ENCODE data around the gene MAPKAP1.

The MAPKAP1 gene

DNA sequence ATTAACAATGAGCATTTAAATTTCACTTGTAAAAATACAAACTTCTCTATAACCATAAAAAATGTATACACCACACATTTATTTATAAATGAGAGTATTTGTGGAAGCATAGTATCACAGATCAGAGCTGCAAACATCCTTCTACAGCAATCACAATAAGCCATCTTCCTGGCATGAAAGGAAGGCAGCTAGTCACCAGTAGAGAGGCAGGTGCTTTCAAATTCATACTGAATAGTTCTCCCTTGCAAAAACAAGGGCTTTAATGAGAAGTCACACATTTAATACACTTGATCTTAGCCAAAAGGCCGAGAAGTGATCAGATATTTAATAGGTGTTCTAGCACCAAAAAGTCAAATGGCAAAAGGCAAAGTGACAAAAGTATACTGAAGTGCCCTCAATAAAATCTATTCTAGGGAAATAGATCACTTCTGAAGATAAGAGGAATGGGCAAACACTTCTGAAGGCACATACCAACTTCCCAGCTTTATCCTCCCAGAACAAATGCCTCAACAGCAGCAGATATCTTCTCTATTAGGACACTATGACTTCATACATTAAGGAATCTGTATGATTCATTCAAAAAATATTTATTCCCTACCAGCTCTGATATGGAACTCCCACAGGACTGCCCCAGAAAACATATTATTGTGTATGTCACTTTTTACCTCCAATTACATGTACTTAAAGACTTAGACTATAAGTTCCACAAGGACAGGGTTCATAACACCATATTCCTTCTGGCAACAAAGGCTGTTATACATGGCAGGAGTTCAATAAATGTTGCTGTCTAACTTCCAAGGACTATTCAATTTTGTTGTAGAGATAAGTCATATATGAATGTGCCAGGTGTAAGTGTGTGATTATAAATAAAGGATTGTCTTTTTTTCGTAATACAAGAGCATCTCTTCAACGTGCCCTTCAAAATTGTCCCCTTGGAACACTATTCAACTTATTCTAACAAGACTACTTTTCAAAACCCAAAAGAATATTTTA, 31.7 kb downstream of the MAPKAP1 start:
- DNase-seq (ENCODE audit: low read depth in 2 of 2), result no peak

DNA sequence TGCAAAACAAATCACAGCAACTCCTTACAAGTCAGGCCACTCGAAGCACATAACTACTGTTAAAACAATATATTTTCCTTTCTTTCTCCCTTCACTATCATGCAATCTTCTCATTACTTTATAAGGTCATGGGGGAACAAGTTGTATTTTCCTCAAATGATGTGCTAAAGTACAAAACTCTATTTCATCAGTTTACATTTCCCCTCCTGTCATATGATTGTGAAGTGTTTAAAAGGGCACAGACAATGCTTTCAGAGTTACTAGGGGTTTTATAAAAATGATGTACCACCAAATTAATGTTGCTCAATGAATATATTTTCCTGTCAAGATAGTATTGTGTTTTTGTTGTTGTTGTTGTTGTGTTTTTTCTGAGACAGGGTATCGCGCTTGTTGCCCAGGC, 34.1 kb downstream of the MAPKAP1 start:
- no peak for DNase-seq (ENCODE audit: low read depth in 2 of 2)

DNA sequence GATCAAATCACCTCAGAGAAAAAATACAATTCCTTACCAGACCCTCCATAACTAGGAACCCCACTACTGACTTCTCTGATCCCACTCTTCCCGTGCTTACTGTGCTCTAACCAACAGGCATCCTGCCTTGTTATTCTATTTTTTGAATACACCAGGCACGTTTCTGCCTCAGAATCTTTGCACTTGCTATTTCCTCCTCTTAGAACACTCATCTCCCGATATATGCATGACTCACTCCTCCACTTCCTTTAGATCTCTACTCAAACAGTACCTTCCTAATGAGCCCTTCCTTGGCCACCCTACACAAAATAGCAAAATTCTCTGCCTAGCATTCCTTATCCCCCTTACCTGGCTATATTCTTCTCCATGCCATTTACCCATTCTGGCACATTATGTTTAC, 43.9 kb downstream of the MAPKAP1 start:
- no peak for DNase-seq (ENCODE audit: low read depth in 2 of 2)

DNA sequence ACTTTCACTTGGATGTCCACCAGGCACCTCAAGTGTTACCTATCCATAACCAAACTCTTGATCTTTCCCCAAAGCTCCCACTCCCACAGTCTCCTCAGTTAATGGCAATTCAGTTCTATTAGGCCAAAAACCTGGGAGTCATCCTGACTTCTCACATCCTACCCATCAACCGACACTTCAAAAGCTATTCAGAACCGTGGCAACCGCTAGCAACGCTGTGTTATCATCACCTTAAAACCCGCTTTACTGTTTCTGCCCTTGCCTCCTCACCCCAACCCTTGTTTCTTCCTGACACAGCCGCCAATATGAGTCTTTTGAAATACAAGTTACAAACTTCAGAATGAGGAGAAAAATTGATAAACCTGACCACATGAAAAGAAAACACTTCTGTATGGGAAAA, 46.5 kb downstream of the MAPKAP1 start:
- no peak for DNase-seq (ENCODE audit: low read depth in 2 of 2)

DNA sequence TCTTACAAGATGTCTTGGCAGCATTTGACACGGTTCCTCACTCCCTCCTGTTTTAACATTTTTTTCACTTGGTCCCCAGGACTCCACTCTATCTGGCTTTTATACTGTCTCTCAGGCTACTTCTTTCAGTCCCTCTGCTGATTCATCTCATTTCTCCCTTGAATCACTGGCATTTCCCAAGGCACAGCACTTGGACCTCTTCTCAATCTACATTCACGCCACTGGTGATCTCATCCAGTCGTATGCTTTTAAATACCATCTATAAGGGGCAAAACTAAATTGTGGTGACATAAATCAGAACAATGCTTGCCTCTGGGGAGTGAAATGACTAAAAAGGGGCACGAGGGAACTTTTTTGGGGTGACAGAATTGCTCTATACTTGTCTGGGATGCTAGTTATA, 47.1 kb downstream of the MAPKAP1 start:
- DNase-seq (ENCODE audit: low read depth in 2 of 2), result no peak

DNA sequence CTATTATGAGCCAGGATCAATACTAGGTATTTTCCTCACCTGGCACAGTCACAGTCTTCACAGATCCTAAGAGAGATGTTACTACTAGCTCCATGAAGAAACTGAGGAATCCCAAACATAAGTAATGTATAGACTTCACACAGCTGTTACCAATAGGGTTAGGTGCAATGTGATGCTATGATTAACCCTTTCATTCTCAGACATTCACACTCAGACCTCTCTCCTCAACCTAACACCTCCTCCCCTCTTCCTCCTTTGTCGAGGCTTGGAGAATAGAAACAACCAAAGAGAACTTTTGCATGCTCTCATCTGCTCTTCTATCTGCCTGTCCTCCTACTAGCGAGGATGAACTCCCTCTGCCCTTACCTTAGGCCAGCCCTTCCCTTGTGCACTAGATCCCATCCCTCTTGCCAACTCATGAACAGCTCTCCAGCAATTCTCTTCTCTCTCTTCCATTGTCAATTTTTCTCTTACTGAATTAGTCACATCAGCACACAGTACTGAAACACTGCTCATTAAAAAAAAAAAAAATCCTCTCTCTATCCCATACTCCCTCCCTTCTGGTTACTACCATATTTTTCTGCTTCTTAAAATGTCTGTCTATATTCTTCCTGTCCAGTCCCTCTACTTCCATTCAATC, 47.7 kb downstream of the MAPKAP1 start:
- DNase-seq (ENCODE audit: low read depth in 2 of 2), result no peak

DNA sequence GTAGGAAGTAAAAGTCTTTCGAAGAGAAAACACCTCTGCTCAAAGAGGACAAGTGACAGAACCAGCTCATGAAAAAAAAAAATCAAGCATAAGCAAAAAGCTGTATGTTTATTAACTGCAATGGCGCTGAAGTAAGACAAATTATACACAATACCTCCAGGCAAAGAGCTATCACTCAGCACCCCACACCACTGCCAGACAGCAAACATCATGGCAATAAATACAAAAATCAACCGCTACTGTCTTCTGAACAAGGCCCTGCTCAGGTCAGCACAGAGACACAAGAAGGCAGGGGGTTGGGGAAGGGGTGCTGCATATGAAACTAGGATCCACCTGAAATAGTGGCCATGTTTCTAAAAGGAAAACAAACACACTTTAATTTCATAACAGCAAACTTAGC, 50.4 kb downstream of the MAPKAP1 start:
- DNase-seq (ENCODE audit: low read depth in 2 of 2), result no peak

DNA sequence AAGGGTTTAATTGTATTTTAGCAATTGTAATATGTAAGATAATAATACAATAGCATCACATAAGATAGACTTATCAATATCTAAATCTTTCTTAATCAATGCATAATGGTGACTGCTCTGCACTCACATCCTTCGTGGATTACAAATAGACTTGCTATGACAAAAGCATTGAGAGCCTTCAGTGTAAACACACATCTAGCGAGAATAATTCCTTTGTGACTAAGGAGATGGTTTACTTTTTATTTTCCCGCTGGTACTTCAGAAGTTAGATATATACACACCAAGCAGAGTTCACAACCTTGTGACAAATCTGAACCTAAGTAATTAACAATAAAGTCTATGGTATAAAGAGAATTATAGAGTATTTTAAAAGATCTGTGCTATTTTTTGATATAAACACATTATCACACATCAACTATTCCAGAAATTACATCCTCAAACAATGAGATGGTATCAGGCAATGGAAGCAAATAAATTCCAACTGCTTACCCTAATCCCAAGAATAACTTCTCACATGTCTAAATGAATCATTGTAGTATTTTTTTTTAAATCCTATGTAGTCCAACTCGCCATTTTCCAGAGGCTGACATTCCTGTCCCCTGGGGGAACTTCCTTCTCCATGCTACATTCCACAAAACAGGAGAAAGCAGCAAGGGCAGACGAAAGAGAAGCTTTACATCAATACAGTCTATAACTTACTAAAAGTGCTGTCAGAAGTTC, 51.2 kb downstream of the MAPKAP1 start:
- no peak for DNase-seq (ENCODE audit: low read depth in 2 of 2)

DNA sequence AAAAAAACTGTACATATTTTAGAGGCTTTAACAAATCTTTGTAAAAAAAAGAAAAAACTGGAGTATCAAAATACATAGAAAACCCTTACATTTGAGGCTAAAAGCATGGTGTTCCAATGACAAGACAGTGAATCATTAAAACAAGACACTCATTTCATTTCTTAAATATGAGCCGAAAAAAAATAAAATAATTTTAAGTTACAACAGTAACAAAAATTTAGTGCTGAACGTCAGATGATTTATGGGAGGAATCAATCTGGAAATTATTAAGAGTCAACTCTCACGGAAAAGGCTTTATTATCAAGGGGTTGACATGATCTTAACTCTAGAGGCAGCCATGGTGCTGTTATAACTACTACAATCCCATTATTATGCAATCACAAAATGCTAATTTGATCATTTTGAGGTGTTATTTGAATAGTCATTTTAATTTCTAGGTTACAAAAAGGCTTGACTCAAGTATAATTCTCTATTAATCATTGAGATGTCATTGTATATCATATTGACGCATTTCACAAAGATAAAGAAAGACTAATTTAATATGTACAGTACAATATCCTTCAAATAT, 51.9 kb downstream of the MAPKAP1 start:
- no peak for DNase-seq (ENCODE audit: low read depth in 2 of 2)

DNA sequence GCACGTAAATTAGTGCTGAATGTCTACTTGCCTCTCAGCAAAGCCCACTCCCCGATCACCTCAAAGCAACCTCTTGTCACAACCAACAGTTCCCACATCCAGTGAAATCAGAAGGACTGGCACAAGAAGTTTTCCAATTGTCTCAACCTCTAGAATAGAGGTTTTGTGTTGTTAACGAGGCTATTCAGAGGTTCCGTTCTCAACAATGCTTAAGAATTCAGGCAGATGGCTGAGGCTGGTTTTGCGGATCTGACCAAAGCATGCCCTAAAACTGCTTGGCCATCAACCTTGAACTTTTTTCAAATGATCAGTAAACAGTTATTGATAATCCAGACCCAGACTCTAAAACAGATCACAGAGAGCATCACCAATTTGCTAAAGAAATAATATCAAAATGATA, 52.9 kb downstream of the MAPKAP1 start:
- DNase-seq (ENCODE audit: low read depth in 2 of 2), result no peak

DNA sequence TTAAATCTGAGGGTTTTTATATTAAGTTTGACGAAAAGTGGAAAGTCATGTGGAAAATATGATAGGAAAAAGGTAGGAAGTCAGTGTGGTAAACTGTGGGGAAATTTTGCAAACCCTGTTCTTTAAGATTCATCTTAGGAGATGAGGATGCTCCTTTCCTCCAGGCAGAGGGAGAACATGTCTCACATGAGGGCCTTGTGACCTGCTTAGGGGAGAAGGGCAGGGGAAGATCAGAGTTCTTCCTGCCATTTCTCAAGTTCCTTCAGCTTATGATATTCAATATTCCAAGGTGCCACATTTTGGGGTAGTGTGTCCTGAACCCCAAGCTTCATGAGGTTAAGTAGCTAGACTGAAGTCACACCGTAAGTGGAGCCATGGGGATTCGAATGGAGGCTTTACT, 53.7 kb downstream of the MAPKAP1 start:
- no peak for DNase-seq (ENCODE audit: low read depth in 2 of 2)

DNA sequence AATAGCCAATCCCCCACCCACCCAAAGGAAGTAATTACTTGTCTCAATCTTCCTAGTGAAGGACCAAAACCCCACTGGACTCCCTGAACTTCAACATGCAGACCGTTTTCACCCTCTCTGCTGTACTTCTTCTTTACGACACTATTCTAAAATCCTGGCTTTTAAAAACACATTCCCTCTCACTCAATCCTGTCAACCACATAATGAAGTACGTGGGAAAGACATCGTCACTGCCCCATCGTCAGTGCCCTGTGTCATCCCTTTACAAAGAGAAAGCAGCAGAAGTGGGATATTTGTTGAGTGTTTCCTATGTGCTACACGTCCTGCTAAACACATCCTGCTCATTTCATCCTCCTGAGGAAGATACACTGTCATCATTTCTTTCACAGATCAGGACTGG, 54.2 kb downstream of the MAPKAP1 start:
- DNase-seq (ENCODE audit: low read depth in 2 of 2), result no peak

DNA sequence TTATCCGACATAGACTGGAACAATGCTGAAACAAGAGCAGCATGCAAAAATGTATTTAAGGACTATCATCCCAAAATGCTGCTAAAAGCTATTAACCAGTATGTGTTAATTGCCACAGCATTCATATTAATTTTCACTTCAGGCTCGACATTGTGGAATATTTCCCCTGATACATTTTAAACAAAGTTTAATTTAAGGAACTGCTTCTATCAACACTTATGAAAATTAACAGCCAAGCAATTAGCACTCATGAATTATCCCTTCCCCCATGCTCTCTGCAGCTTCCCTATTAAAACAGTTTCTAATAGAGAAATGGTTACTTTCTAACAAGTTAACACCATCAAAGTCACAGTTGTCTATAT, 54.8 kb downstream of the MAPKAP1 start:
- no peak for DNase-seq (ENCODE audit: low read depth in 2 of 2)

DNA sequence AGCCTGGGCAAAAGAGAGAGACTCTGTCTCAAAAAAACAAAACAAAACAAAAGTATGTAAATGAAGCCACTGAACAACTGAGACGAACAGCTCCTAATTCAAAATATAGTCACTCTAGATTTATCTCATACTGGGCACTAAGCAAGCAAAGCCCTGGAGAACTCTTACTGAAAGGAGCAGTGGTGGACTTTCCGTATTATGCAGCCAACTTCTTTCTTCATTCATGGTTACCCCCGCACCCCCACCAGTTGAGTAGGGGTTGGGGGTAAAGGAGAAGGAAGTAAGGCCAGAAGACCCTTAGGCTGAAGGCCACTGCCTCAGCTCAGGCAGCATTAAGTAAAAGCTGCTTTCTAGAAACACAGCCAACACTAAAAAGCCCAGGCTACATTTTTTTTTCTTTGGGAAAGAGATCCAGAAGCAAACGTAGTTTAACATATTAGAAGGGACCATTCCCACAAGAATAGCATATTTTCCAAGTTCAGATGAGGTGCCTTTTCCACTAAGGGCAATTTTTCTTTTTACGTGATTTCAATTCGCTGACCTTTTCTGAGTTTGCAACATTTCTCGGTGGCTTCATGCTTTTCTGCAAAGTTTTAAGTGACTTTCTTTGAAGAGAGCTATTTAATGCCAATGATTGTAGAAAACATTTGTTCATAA, 55.3 kb downstream of the MAPKAP1 start:
- DNase-seq (ENCODE audit: low read depth in 2 of 2), result no peak

DNA sequence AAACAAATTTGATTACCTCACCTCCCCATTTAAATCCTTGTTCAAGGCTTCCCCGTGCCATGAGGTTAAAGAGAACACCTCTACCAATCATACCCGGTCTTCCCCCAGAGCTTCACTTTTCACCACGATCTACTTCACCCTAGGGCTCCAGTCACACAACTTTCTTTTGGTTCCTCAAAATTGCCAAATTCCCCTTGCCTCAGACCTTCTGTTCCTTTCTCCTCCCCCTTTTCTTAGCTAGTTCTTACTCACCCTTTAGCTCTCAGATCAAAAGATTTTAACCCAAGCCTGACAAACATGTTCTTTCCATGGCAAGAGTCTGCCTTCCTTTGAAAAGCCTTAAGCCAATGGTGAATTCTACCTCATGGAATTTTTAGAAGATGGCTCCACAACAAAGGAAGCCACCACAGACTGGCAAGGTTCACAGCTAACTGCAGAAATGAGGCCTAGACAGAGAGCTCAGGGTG, 56.7 kb downstream of the MAPKAP1 start:
- DNase-seq (ENCODE audit: low read depth in 2 of 2), result no peak

DNA sequence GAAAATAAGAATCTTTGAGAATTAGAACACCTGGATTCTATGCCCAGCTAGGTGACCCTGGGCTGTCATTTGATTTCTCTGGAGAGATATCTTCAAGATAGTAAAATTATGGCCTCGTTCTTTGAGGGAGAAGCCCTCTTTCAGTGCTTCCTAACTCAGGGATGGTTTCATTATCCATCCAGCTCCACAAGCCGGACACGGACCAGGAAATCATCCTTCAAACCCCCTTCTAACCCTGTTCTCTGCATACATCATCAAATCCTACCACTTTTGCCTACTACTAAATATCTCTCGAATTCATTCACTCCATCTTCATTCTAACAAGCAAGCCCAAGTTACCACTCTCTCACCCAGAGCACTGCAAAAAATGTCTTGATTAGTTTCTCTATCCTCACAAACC, 57.2 kb downstream of the MAPKAP1 start:
- no peak for DNase-seq (ENCODE audit: low read depth in 2 of 2)

DNA sequence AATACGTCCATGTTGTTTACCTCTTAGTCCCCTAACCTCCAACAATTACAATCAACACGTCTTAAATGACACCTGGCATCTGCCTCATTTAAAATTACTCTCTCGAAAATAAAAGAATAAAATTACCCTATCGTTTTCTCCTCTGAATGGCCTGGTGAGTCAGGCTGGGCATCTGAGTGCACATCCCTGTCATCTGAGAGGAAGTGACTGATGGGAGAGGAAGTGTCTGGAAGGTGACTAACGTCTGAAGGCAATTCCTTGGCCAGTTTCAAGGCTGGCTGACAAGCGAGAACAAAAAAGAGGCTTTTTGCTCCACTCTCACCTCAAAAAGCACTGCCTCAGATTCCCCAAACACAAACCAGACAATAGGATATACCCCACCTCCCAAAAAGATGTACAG, 57.7 kb downstream of the MAPKAP1 start:
- no peak for DNase-seq (ENCODE audit: low read depth in 2 of 2)

DNA sequence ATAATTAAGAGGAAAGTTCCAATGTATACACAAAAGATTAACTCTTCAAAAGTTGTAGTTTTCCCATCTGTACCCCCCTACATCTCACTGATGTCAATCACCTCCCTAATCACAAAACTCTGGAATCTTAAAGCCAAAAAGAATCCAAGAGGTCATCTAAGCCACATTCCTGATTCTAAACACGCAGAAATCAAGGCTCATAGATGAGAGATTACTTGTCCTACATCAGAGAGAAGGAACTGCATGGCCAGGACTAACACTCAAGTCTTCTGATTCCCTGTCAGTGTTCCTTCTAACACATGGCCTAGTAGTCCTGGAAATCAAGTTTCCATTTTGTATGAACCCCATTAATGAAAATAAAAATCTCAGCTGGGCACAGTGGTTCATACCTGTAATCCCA, 58.7 kb downstream of the MAPKAP1 start:
- no peak for DNase-seq (ENCODE audit: low read depth in 2 of 2)

DNA sequence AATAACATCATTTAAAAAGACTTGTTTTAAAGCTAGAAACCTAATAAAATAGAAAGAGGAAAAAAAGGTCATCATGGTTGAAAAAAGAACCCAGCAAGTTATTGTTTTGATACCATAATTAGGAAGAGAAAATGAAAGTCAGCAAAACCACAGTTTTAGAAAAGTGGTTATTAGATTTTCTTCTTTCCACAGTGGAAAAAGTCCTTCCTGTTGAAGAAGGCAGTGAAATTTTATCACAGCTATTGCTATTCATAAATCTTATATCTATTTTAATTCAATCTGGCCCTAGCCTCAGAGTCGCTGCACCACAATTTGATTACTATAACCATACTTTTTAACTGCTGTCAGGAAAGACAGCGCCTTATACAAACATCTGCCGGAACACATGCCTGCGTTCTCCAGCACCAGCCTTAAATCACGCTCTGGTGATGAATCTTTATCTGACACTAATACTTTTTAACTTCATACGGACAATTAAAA, 60.3 kb downstream of the MAPKAP1 start:
- DNase-seq (ENCODE audit: low read depth in 2 of 2), result no peak

DNA sequence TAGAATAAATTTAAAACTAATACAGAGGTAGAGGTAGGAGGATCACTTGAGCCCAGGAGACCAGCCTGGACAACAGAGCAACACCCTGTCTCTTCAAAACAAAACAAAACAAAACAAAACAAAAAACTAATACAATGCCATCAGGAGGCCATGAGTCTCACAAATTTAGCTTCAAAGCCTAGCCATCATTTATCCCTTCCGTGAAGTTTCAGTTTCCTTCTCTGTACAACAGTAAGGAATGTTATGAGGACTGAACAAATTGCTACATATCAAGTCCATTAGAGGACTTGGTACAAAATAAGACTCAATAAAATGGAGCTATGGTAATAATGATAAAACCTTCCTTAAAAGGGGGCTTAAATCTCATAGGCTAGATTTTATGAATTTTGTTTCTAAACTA, 60.8 kb downstream of the MAPKAP1 start:
- DNase-seq (ENCODE audit: low read depth in 2 of 2), result no peak

DNA sequence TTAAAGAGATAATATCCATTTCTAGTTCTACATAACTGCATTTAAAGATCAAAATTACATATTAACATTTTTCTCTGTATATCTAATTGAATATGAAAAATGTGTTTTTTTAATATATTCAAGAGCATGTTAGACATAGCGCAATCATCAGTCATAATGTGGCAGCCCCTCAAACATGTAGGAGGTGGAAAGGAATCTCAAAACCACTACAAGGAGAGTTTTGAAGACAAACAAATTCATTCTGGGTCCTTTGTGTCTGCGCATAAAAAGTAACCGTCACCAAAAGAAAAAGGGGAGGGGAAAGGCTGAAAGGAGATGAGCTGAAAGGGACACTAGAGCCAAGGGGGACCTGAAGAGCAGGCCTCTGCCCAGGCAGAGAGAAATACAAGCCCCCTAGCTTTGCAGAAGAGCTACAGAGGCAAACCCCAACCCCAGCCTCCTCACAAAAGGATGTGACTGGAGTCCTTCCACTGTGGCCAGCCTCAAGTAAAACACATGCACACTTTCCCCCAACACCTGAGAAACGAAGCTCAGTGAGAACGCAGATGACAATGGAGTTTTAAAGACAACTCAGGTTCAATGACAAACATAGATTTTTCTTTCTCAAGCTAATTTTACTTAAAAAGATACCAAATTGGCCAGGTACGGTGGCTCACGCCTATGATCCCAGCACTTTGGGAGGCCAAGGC, 62.0 kb downstream of the MAPKAP1 start:
- no peak for DNase-seq (ENCODE audit: low read depth in 2 of 2)
